SK-N-SH (cell line): Measurements from ENCODE around the gene IRGQ. TPM values are rescaled to one million over a fixed set of nuclear protein-coding genes. Genes with fewer than 3 reads are reported as not detected.

Experiments
- CTCF ChIA-PET: fragments of 300-600, 350-600 bp; formaldehyde crosslinking; extraction: SDS; loops from one replicate; lab custom pipeline; 2021; lab: Yijun Ruan, JAX
- POLR2A ChIA-PET: fragments of 350-600 bp; sonication (Branson Sonifier 250); formaldehyde crosslinking; extraction: SDS; loops from one replicate; lab custom pipeline; 2020; ENCODE audit warnings: antibody characterized with exemption, inconsistent platforms; lab: Yijun Ruan, JAX
- DNase-seq: peaks from one replicate; pipeline ENCODE4 v3.0.0; 2012
- H2AFZ ChIP-seq: fragments of 200-600 bp; sonication (generic); 2 replicates; pipeline ENCODE4 v1.8.1; 2016; ENCODE audit warnings: antibody characterized with exemption, mild to moderate bottlenecking, low read depth
- H3F3A ChIP-seq: fragments of 200-600 bp; sonication (generic); replicated peaks from 2 replicates; pipeline ENCODE3; 2016; ENCODE audit warnings: antibody characterized with exemption, mild to moderate bottlenecking; ENCODE audit not compliant: insufficient read depth
- H3K27ac ChIP-seq, 2 experiments: fragments of 200-500 bp in 1 of 2; fragments of 200-600 bp in 1 of 2; sonication (Bioruptor generic) in 1 of 2; sonication (generic), shearing (Covaris generic) in 1 of 2; 2 replicates each; pipeline versions ENCODE4 v1.5.1 to v1.6.1; 2014 to 2016; ENCODE audit warnings: low read depth in 2 of 2, inconsistent platforms in 1 of 2, low read length in 1 of 2, mild to moderate bottlenecking in 1 of 2, mixed read lengths in 1 of 2
- H3K27me3 ChIP-seq: fragments of 200-600 bp; sonication (generic), shearing (Covaris generic); 2 replicates; pipeline ENCODE4 v1.6.1; 2016; ENCODE audit warnings: mixed run types; ENCODE audit not compliant: insufficient read depth
- H3K36me3 ChIP-seq, 2 experiments: fragments of 200-500 bp in 1 of 2; fragments of 200-600 bp in 1 of 2; sonication (Bioruptor generic) in 1 of 2; sonication (generic) in 1 of 2; replicated peaks in 1 of 2; 2 replicates each; pipeline versions ENCODE3 to v1.5.1; 2014 to 2016; ENCODE audit warnings: low read length in 1 of 2, mild to moderate bottlenecking in 1 of 2; ENCODE audit not compliant: insufficient read depth in 2 of 2, control insufficient read depth in 1 of 2
- H3K4me1 ChIP-seq, 2 experiments: fragments of 200-500 bp in 1 of 2; fragments of 200-600 bp in 1 of 2; sonication (Bioruptor generic) in 1 of 2; sonication (generic), shearing (Covaris generic) in 1 of 2; 2 replicates each; pipeline versions ENCODE4 v1.5.1 to v1.6.1; 2014 to 2016; ENCODE audit warnings: low read depth in 1 of 2, low read length in 1 of 2, mixed run types in 1 of 2; ENCODE audit not compliant: insufficient read depth in 2 of 2, control insufficient read depth in 1 of 2
- H3K4me2 ChIP-seq: fragments of 200-600 bp; sonication (generic), shearing (Covaris generic); 2 replicates; pipeline ENCODE4 v1.6.1; 2017; ENCODE audit warnings: mixed run types
- H3K4me3 ChIP-seq, 2 experiments: fragments of 200-500 bp in 1 of 2; fragments of 200-600 bp in 1 of 2; sonication (Bioruptor generic) in 1 of 2; sonication (generic), shearing (Covaris generic) in 1 of 2; 2 replicates each; pipeline versions ENCODE4 v1.5.1 to v1.8.1; 2014 to 2016; ENCODE audit warnings: low read depth in 2 of 2, inconsistent platforms in 1 of 2, low read length in 1 of 2, mild to moderate bottlenecking in 1 of 2, mixed read lengths in 1 of 2, moderate library complexity in 1 of 2
- H3K79me2 ChIP-seq: fragments of 200-600 bp; sonication (generic); 2 replicates; pipeline ENCODE4 v1.8.1; 2017; ENCODE audit warnings: mild to moderate bottlenecking; ENCODE audit not compliant: insufficient read depth
- H3K9ac ChIP-seq: fragments of 200-600 bp; sonication (generic); 2 replicates; pipeline ENCODE4 v1.6.1; 2017; ENCODE audit warnings: mixed run types
- H3K9me2 ChIP-seq: fragments of 200-600 bp; sonication (generic); 2 replicates; pipeline ENCODE4 v1.6.1; 2017; ENCODE audit warnings: mixed run types
- H3K9me3 ChIP-seq: fragments of 200-600 bp; sonication (generic); 2 replicates; pipeline ENCODE4 v1.6.1; 2017; ENCODE audit warnings: mixed run types, mild to moderate bottlenecking, moderate library complexity
- H4K20me1 ChIP-seq: fragments of 200-600 bp; sonication (generic); 2 replicates; pipeline ENCODE4 v1.6.1; 2017; ENCODE audit warnings: mild to moderate bottlenecking, mixed run types; ENCODE audit not compliant: insufficient read depth
- ELF1 ChIP-seq: IDR thresholded peaks from 2 replicates; pipeline ENCODE4 v1.4.0; 2012
- EP300 ChIP-seq, 2 experiments: IDR thresholded peaks; 2 replicates each; pipeline versions ENCODE4 v1.4.0 to v1.6.1; 2012; ENCODE audit warnings: borderline replicate concordance in 1 of 2, low read depth in 1 of 2, low read length in 1 of 2
- EZH2phosphoT487 ChIP-seq: fragments of 200-600 bp; sonication (generic); IDR thresholded peaks from 2 replicates; pipeline ENCODE4 v1.6.1; 2017; ENCODE audit warnings: low read depth, mixed run types, mild to moderate bottlenecking, antibody characterized with exemption, moderate library complexity, borderline replicate concordance
- GABPA ChIP-seq: IDR thresholded peaks from 2 replicates; pipeline ENCODE4 v1.4.0; 2012; ENCODE audit warnings: low read depth, mild to moderate bottlenecking
- GATA2 ChIP-seq: sonication (generic); formaldehyde crosslinking; IDR thresholded peaks from 2 replicates; pipeline ENCODE4 v1.5.0; 2020; ENCODE audit warnings: mild to moderate bottlenecking, missing genetic modification reagents
- MAX ChIP-seq: IDR thresholded peaks from 2 replicates; pipeline ENCODE4 v1.4.0; 2012; ENCODE audit warnings: low read depth
- MXI1 ChIP-seq: IDR thresholded peaks from 2 replicates; pipeline ENCODE4 v1.6.1; 2012; ENCODE audit warnings: mild to moderate bottlenecking, low read depth, low read length, improper control_type of control experiment
- NRF1 ChIP-seq: IDR thresholded peaks from 2 replicates; pipeline ENCODE4 v1.6.1; 2012; ENCODE audit warnings: low read depth, mild to moderate bottlenecking, low read length
- REST ChIP-seq: IDR thresholded peaks from 2 replicates; pipeline ENCODE4 v1.6.1; 2012; ENCODE audit warnings: mild to moderate bottlenecking, low read depth, low read length, moderate library complexity
- RFX5 ChIP-seq: IDR thresholded peaks from 2 replicates; pipeline ENCODE4 v1.6.1; 2012; ENCODE audit warnings: mild to moderate bottlenecking, improper control_type of control experiment, low read length
- SIN3A ChIP-seq: IDR thresholded peaks from 2 replicates; pipeline ENCODE4 v1.6.1; 2012; ENCODE audit warnings: low read depth, mild to moderate bottlenecking, low read length, moderate library complexity, borderline replicate concordance
- TAF1 ChIP-seq: IDR thresholded peaks from 2 replicates; pipeline ENCODE4 v1.6.1; 2012; ENCODE audit warnings: low read depth, mild to moderate bottlenecking, low read length, moderate library complexity, borderline replicate concordance
- TCF12 ChIP-seq: IDR thresholded peaks from 2 replicates; pipeline ENCODE4 v1.4.0; 2012
- USF1 ChIP-seq: IDR thresholded peaks from 2 replicates; pipeline ENCODE4 v1.4.0; 2012; ENCODE audit warnings: low read depth, borderline replicate concordance
- YY1 ChIP-seq: IDR thresholded peaks from 2 replicates; pipeline ENCODE4 v1.4.0; 2012; ENCODE audit warnings: low read depth, mild to moderate bottlenecking
- WGBS: methylation state at CpG from one replicate; pipeline ENCODE4 v1.1.6; 2017; ENCODE audit warnings: low lambda C conversion rate; 5-methylcytosine and 5-hydroxymethylcytosine counted together
- polyA plus RNA-seq, 3 experiments: library from polyadenylated mRNA; depleted of rRNA; stranded (reverse); fragments of >200 nt; gene quantifications; 2 replicates each; pipeline ENCODE4 v1.2.3, GENCODE V29; 2012

Gene IRGQ
- polyA plus RNA-seq, 1 of the 3 experiments (the other 2 are of a cell fraction), result 8.4 TPM

GRCh38 chr19:43575156-43575950 lies 20.6 kb downstream of the IRGQ start, which contains the start of the genes PINLYP and XRCC1:
PINLYP (plus strand) TSS chr19:43575801; CDS start chr19:43577192, 1,391 bp downstream.
XRCC1 (minus strand) TSS chr19:43575527; CDS start chr19:43575458, 69 bp downstream.
- H4K20me1 ChIP-seq, result no peaks in the 10 kb centered on the region
- no peaks in the 10 kb centered on the region for H3K9me3 ChIP-seq
- H3K9ac ChIP-seq, result peak within 1 kb of the TSS; percentile 96
- no peaks in the 10 kb centered on the region for H3F3A ChIP-seq
- peak within 1 kb of the TSS; percentile 100 for H2AFZ ChIP-seq
- POLR2A ChIA-PET, result interaction anchor here (1.7 kb wide), 1 partner anchor 21 kb away, joined by 4 read pairs; the partner anchor contains the start of gene ZNF576
- H3K27me3 ChIP-seq, result no peaks in the 10 kb centered on the region
- peak within 1 kb of the TSS; percentile 75 to 91 for H3K4me3 ChIP-seq
- peak within 1 kb of the TSS; percentile 80 to 87 for H3K27ac ChIP-seq
- peaks cover 0 to 15% of the 10 kb centered on the region in 2 experiments; a peak in 1 of 4 replicates for H3K4me1 ChIP-seq
- under 1% methylated on average over 27 of the region's 51 CpGs for WGBS
- TF ChIP-seq TCF12 (no peak), USF1 (no peak), NRF1 (peak; percentile 97), SIN3A (0 out of 2 replicates have a peak, but pooled peaks have one; percentile 33), MAX (no peak), MXI1 (peak; percentile 57), GABPA (no peak), EP300 (IDR thresholded peaks at IDR 0.05; ENCODE audit: borderline replicate concordance in 1 of 2, low read depth in 1 of 2, low read length in 1 of 2) (peak in 1 of 2 experiments; percentile 47; a peak in 1 of 4 replicates), REST (no peak), TAF1 (peak; percentile 41; the same call in 1 of the 2 replicates), YY1 (peak; percentile 19; the same call in 1 of the 2 replicates), RFX5 (peak; percentile 99), ELF1 (no peak), EZH2phosphoT487 (no peak), GATA2 (CRISPR knock-in tag) (no peak)
- H3K36me3 ChIP-seq, result peaks cover 0 to 9% of the 10 kb centered on the region in 2 experiments
- peak within 1 kb of the TSS; percentile 93 for H3K4me2 ChIP-seq
- DNase-seq, result peak; percentile 95
- H3K9me2 ChIP-seq, result no peaks in the 10 kb centered on the region
- CTCF ChIA-PET, result interaction anchor here (0.9 to 3.7 kb wide), 4 partner anchors 9 to 40 kb away, joined by 3 to 43 read pairs (median 8); no protein-coding TSS in a partner anchor
- H3K79me2 ChIP-seq, result peaks cover 27% of the 10 kb centered on the region; the same call in 1 of the 2 replicates
